ENCODE results near the gene PPIAL4G.
"Not testable (repeated sequence)": the region's sequence is repeated elsewhere in the genome, so short reads cannot be mapped to it uniquely, and the experiment has no call there.

GRCh38 chr1:148432916-148433317 lies 50.2 kb downstream of the PPIAL4G start:
- TF ChIP-seq, protein P1, sequence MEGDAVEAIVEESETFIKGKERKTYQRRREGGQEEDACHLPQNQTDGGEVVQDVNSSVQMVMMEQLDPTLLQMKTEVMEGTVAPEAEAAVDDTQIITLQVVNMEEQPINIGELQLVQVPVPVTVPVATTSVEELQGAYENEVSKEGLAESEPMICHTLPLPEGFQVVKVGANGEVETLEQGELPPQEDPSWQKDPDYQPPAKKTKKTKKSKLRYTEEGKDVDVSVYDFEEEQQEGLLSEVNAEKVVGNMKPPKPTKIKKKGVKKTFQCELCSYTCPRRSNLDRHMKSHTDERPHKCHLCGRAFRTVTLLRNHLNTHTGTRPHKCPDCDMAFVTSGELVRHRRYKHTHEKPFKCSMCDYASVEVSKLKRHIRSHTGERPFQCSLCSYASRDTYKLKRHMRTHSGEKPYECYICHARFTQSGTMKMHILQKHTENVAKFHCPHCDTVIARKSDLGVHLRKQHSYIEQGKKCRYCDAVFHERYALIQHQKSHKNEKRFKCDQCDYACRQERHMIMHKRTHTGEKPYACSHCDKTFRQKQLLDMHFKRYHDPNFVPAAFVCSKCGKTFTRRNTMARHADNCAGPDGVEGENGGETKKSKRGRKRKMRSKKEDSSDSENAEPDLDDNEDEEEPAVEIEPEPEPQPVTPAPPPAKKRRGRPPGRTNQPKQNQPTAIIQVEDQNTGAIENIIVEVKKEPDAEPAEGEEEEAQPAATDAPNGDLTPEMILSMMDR (IDR thresholded peaks at IDR 0.05; ENCODE audit: low read depth, low read length) = not testable (repeated sequence)
- not testable (repeated sequence) for TF ChIP-seq EZH2phosphoT487 (IDR thresholded peaks at IDR 0.05; ENCODE audit: low read depth)
